Caco-2 (cell line): ENCODE results near the gene PDE6D. TPM values are rescaled to one million over a fixed set of nuclear protein-coding genes. Genes with fewer than 3 reads are reported as not detected.

Experiments
- BruUV-seq: library from RNA; stranded (reverse); fragments of 400-500 nt; replicated peaks from 2 replicates; lab custom pipeline; 2021; lab: Mats Ljungman, UMichigan
- CTCF ChIA-PET: fragments of 300-600 bp; sonication (Branson Sonifier 250); formaldehyde crosslinking; loops from one replicate; lab custom pipeline; 2022; ENCODE audit warnings: antibody characterized with exemption; lab: Charles Lee
- POLR2A ChIA-PET: fragments of 300-600 bp; sonication (Branson Sonifier 250); formaldehyde crosslinking; loops from one replicate; lab custom pipeline; 2022; ENCODE audit warnings: antibody characterized with exemption; lab: Charles Lee
- DNase-seq, 2 experiments: peaks; one replicate each; pipeline versions ENCODE4 v3.0.0 to v3.0.0-alpha.2; 2020 to 2022
- H3K27me3 ChIP-seq: replicated peaks from 2 replicates; pipeline ENCODE4 v1.6.0; 2011; ENCODE audit warnings: low read length; ENCODE audit not compliant: control insufficient read depth, insufficient read depth
- H3K36me3 ChIP-seq: 2 replicates; pipeline ENCODE4 v1.5.1; 2011; ENCODE audit warnings: low read length; ENCODE audit not compliant: control insufficient read depth, insufficient read depth
- H3K4me1 ChIP-seq: fragments of 250-450 bp; sonication (Bioruptor Pico); 2 replicates; pipeline ENCODE4 v1.5.1; 2020; ENCODE audit warnings: mild to moderate bottlenecking
- H3K4me3 ChIP-seq: 2 replicates; pipeline ENCODE4 v1.5.1; 2011; ENCODE audit warnings: low read depth, mild to moderate bottlenecking, control low read depth, low read length
- H3K9me3 ChIP-seq: fragments of 250-450 bp; sonication (Bioruptor Pico); 2 replicates; pipeline ENCODE4 v1.5.1; 2020; ENCODE audit warnings: mild to moderate bottlenecking, moderate library complexity
- H3K27ac Mint-ChIP-seq: one replicate; pipeline ENCODE4 v1.8.0; 2022; ENCODE audit warnings: mixed read lengths; ENCODE audit not compliant: unreplicated experiment
- H3K27me3 Mint-ChIP-seq: one replicate; pipeline ENCODE4 v1.8.0; 2022; ENCODE audit warnings: mixed read lengths; ENCODE audit not compliant: insufficient read depth, unreplicated experiment
- H3K36me3 Mint-ChIP-seq: one replicate; pipeline ENCODE4 v1.8.0; 2022; ENCODE audit warnings: mild to moderate bottlenecking, mixed read lengths; ENCODE audit not compliant: insufficient read depth, unreplicated experiment
- H3K4me1 Mint-ChIP-seq: one replicate; pipeline ENCODE4 v1.8.0; 2022; ENCODE audit warnings: low read depth, mixed read lengths; ENCODE audit not compliant: unreplicated experiment
- H3K4me3 Mint-ChIP-seq: one replicate; pipeline ENCODE4 v1.8.0; 2022; ENCODE audit warnings: mild to moderate bottlenecking, moderate library complexity, mixed read lengths; ENCODE audit not compliant: unreplicated experiment
- H3K9me3 Mint-ChIP-seq: one replicate; pipeline ENCODE4 v1.8.0; 2022; ENCODE audit warnings: mixed read lengths; ENCODE audit not compliant: unreplicated experiment
- CTCF ChIP-seq, 2 experiments: fragments of 200-600 bp in 1 of 2; IDR thresholded peaks; 1 replicate in 1 of 2; 2 replicates in 1 of 2; pipeline versions ENCODE4 v1.5.1 to v1.8.0; 2011 to 2022; ENCODE audit warnings: antibody characterized with exemption in 1 of 2, control low read depth in 1 of 2, inconsistent platforms in 1 of 2, low read depth in 1 of 2, low read length in 1 of 2, mild to moderate bottlenecking in 1 of 2, moderate library complexity in 1 of 2; ENCODE audit not compliant: insufficient read depth in 1 of 2, severe bottlenecking in 1 of 2, unreplicated experiment in 1 of 2
- intact Hi-C: fragments of 100-400 bp; cut with micrococcal nuclease; formaldehyde crosslinking; loops from one replicate; pipeline ENCODE4 v1.10.0; 2022; ENCODE audit not compliant: unreplicated experiment
- total RNA-seq: library from RNA; stranded (reverse); gene quantifications from 2 replicates; pipeline ENCODE4 v1.2.3, GENCODE V29; 2022

PDE6D gene
- total RNA-seq, 1 experiment from 2014 or later, result 9.1 TPM

- Mint-ChIP-seq H3K4me3 (peak overlapping the region; percentile 92), H3K27me3 (no peaks in the 10 kb centered on the region), H3K27ac (peak overlapping the region; percentile 53), H3K36me3 (peaks cover 12% of the 10 kb centered on the region), H3K9me3 (no peaks in the 10 kb centered on the region), H3K4me1 (peaks cover under 1% of the 10 kb centered on the region)
- peak overlapping the region; percentile 76 for H3K4me3 ChIP-seq
- no TSS peak for BruUV-seq
- no peaks in the 10 kb centered on the region for H3K4me1 ChIP-seq
- H3K9me3 ChIP-seq, result no peaks in the 10 kb centered on the region
- POLR2A ChIA-PET, result no interaction called here
- CTCF ChIA-PET, result interaction anchor here (0.6 kb wide), 1 partner anchor 211 kb away, joined by 3 read pairs; no protein-coding TSS in a partner anchor
- DNase-seq, result peak; percentile 32 to 36
- intact Hi-C loops, result loop anchor here (5.0 to 10.0 kb wide), 3 partner anchors 66 to 168 kb away; no protein-coding TSS in a partner anchor
- no peaks in the 10 kb centered on the region for H3K27me3 ChIP-seq
- no peaks in the 10 kb centered on the region for H3K36me3 ChIP-seq
- no peak for TF ChIP-seq CTCF (IDR thresholded peaks at IDR 0.05; ENCODE audit: insufficient read depth in 1 of 2, low read depth in 1 of 2, low read length in 1 of 2, severe bottlenecking in 1 of 2, unreplicated experiment in 1 of 2)
Observed at GRCh38 chr2:231780123-231780908, 766 bp downstream of the PDE6D start.

- intact Hi-C loops, result no loop called here
- no peaks in the 10 kb centered on the region for H3K4me1 Mint-ChIP-seq
- no peaks in the 10 kb centered on the region for H3K9me3 Mint-ChIP-seq
- ChIA-PET POLR2A (no interaction called here), CTCF (no interaction called here)
- Histone ChIP-seq H3K9me3 (no peaks in the 10 kb centered on the region), H3K4me3 (no peak overlapping the region), H3K36me3 (no peaks in the 10 kb centered on the region), H3K4me1 (no peaks in the 10 kb centered on the region), H3K27me3 (no peaks in the 10 kb centered on the region)
- no peak overlapping the region for H3K27ac Mint-ChIP-seq
- no peak for TF ChIP-seq CTCF (IDR thresholded peaks at IDR 0.05; ENCODE audit: insufficient read depth in 1 of 2, low read depth in 1 of 2, low read length in 1 of 2, severe bottlenecking in 1 of 2, unreplicated experiment in 1 of 2)
- no peak overlapping the region for H3K4me3 Mint-ChIP-seq
- no peaks in the 10 kb centered on the region for H3K36me3 Mint-ChIP-seq
- no TSS peak for BruUV-seq
- no peak for DNase-seq
- H3K27me3 Mint-ChIP-seq, result no peaks in the 10 kb centered on the region
Observed at GRCh38 chr2:231769170-231770136, 11.6 kb downstream of the PDE6D start.

GRCh38 chr2:231765496-231765929, 15.6 kb downstream of the PDE6D start:
- Mint-ChIP-seq H3K4me1 (no peaks in the 10 kb centered on the region), H3K9me3 (no peaks in the 10 kb centered on the region), H3K27me3 (no peaks in the 10 kb centered on the region), H3K36me3 (no peaks in the 10 kb centered on the region), H3K4me3 (no peak overlapping the region), H3K27ac (no peak overlapping the region)
- POLR2A ChIA-PET, result no interaction called here
- no peak for TF ChIP-seq CTCF (IDR thresholded peaks at IDR 0.05; ENCODE audit: insufficient read depth in 1 of 2, low read depth in 1 of 2, low read length in 1 of 2, severe bottlenecking in 1 of 2, unreplicated experiment in 1 of 2)
- Histone ChIP-seq H3K4me1 (no peaks in the 10 kb centered on the region), H3K36me3 (no peaks in the 10 kb centered on the region), H3K4me3 (no peak overlapping the region), H3K27me3 (no peaks in the 10 kb centered on the region), H3K9me3 (no peaks in the 10 kb centered on the region)
- CTCF ChIA-PET, result no interaction called here
- DNase-seq, result no peak
- intact Hi-C loops, result no loop called here
- no TSS peak for BruUV-seq
